K562 (cell line): ENCODE measurements around the gene B3GALT6. TPM values are rescaled to one million over a fixed set of nuclear protein-coding genes. Genes with fewer than 3 reads are reported as not detected.

Experiments used
- ARID2 ChIP-seq: fragments of 450-650 bp; IDR thresholded peaks from 2 replicates; pipeline ENCODE4 v1.6.1; 2017; ENCODE audit warnings: antibody characterized with exemption, mild to moderate bottlenecking
- BCL6 ChIP-seq: fragments of 250-450 bp; sonication (Bioruptor Pico); IDR thresholded peaks from 2 replicates; pipeline ENCODE4 v1.4.0; 2020
- EHMT2 ChIP-seq: fragments of 450-650 bp; IDR thresholded peaks from 2 replicates; pipeline ENCODE4 v1.6.1; 2018; ENCODE audit warnings: antibody characterized with exemption
- ESRRB ChIP-seq: fragments of 250-450 bp; sonication (Bioruptor Pico); IDR thresholded peaks from 2 replicates; pipeline ENCODE4 v1.5.0; 2020; ENCODE audit warnings: mild to moderate bottlenecking, moderate library complexity, borderline replicate concordance
- MED1 ChIP-seq: sonication (generic); formaldehyde crosslinking; IDR thresholded peaks from 2 replicates; pipeline ENCODE4 v1.8.1; 2023; ENCODE audit warnings: missing genetic modification reagents, borderline replicate concordance
- MYNN ChIP-seq, 2 experiments: sonication (generic); formaldehyde crosslinking in 1 of 2; IDR thresholded peaks; 2 replicates each; pipeline versions ENCODE4 v1.5.0 to v1.6.1; 2016 to 2020; ENCODE audit warnings: antibody characterized with exemption in 1 of 2, missing genetic modification reagents in 1 of 2
- NR3C1 ChIP-seq: sonication (generic); formaldehyde crosslinking; IDR thresholded peaks from 2 replicates; pipeline ENCODE4 v1.8.1; 2022; ENCODE audit warnings: missing genetic modification reagents
- PPARD ChIP-seq: fragments of 250-450 bp; sonication (Bioruptor Pico); IDR thresholded peaks from 2 replicates; pipeline ENCODE4 v1.8.0; 2022; ENCODE audit warnings: inconsistent platforms, mild to moderate bottlenecking, moderate library complexity
- RBM25 ChIP-seq: fragments of 200-400 bp; formaldehyde crosslinking; IDR thresholded peaks from 2 replicates; pipeline ENCODE4 v1.6.1; 2018; ENCODE audit warnings: low read length, low read depth, moderate library complexity; ENCODE audit not compliant: severe bottlenecking
- RBM39 ChIP-seq: fragments of 200-400 bp; formaldehyde crosslinking; optimal IDR thresholded peaks from 2 replicates; pipeline ENCODE3; 2018; ENCODE audit warnings: low read depth, low read length
- SMARCC2 ChIP-seq: fragments of 450-650 bp; IDR thresholded peaks from 2 replicates; pipeline ENCODE4 v1.6.1; 2017; ENCODE audit warnings: antibody characterized with exemption, moderate library complexity, mild to moderate bottlenecking, low read depth
- SNIP1 ChIP-seq: fragments of 450-650 bp; IDR thresholded peaks from 2 replicates; pipeline ENCODE4 v1.7.1; 2017; ENCODE audit warnings: low read depth, mild to moderate bottlenecking
- SP2 ChIP-seq: IDR thresholded peaks from 2 replicates; pipeline ENCODE4 v1.6.1; 2011; ENCODE audit warnings: mild to moderate bottlenecking, low read depth, low read length, moderate library complexity; ENCODE audit not compliant: poor library complexity, severe bottlenecking; ENCODE audit errors: extremely low read depth
- YY1 ChIP-seq, 3 experiments: IDR thresholded peaks; 2 replicates each; pipeline ENCODE4 v1.6.1; 2011; ENCODE audit warnings: low read length in 2 of 3, mild to moderate bottlenecking in 2 of 3, moderate library complexity in 2 of 3, borderline replicate concordance in 1 of 3, control low read depth in 1 of 3, low read depth in 1 of 3; ENCODE audit not compliant: insufficient read depth in 3 of 3, insufficient replicate concordance in 2 of 3, control insufficient read depth in 1 of 3, insufficient read length in 1 of 3; ENCODE audit errors: extremely low read depth in 1 of 3
- ZHX1 ChIP-seq: fragments of 150-350 bp; conservative IDR thresholded peaks from 2 replicates; pipeline ENCODE4 v1.6.1; 2014; ENCODE audit warnings: low read length
- ZNF175 ChIP-seq: fragments of 200-800 bp; sonication (Bioruptor generic); IDR thresholded peaks from 2 replicates; pipeline ENCODE4 v1.6.1; 2016; ENCODE audit warnings: low read depth, mild to moderate bottlenecking, missing genetic modification characterization, missing compliant biosample characterization
- ZNF263 ChIP-seq: sonication (generic); formaldehyde crosslinking; IDR thresholded peaks from 2 replicates; pipeline ENCODE4 v1.8.0; 2022; ENCODE audit warnings: mild to moderate bottlenecking, missing genetic modification reagents, borderline replicate concordance
- ZNF354B ChIP-seq: fragments of 250-450 bp; sonication (Bioruptor Pico); IDR thresholded peaks from 2 replicates; pipeline ENCODE4 v1.4.0; 2020
- ZNF639 ChIP-seq, 2 experiments: fragments of 200-800 bp in 1 of 2; sonication (Bioruptor generic) in 1 of 2; sonication (generic) in 1 of 2; formaldehyde crosslinking in 1 of 2; IDR thresholded peaks in 1 of 2; conservative IDR thresholded peaks in 1 of 2; 2 replicates each; pipeline versions ENCODE4 v1.5.0 to v1.6.1; 2016 to 2020; ENCODE audit warnings: missing compliant biosample characterization in 1 of 2, missing genetic modification characterization in 1 of 2, missing genetic modification reagents in 1 of 2
- ZNF644 ChIP-seq: fragments of 200-800 bp; sonication (Bioruptor generic); IDR thresholded peaks from 2 replicates; pipeline ENCODE4 v1.6.1; 2016; ENCODE audit warnings: low read depth, missing genetic modification characterization, missing compliant biosample characterization
- ZNF655 ChIP-seq: fragments of 250-450 bp; sonication (Bioruptor Pico); IDR thresholded peaks from 2 replicates; pipeline ENCODE4 v1.5.0; 2021
- ZNF76 ChIP-seq: fragments of 250-450 bp; sonication (Bioruptor Pico); IDR thresholded peaks from 2 replicates; pipeline ENCODE4 v1.4.0; 2020; ENCODE audit warnings: mild to moderate bottlenecking, moderate library complexity, borderline replicate concordance
- ZNF830 ChIP-seq: fragments of 250-450 bp; sonication (Bioruptor Pico); IDR thresholded peaks from 2 replicates; pipeline ENCODE4 v1.5.0; 2021; ENCODE audit warnings: mild to moderate bottlenecking
- polyA plus RNA-seq, 8 experiments: library from polyadenylated mRNA; depleted of rRNA in 4 of 8; stranded (reverse) in 5 of 8; unstranded in 3 of 8; fragments of >200 nt; fragmentation: Nextera tagmentation in 2 of 8; fragmentation: Illumina TruSeq in 1 of 8; extraction: Ambion mirVana in 2 of 8; extraction: Trizol in 1 of 8; gene quantifications; 2 replicates each; pipeline versions ENCODE4 v1.2.1 to v1.2.3, GENCODE V29; 2011 to 2014; ENCODE audit warnings: inconsistent platforms in 1 of 8, missing spikeins in 1 of 8
- total RNA-seq, 7 experiments: library from RNA; depleted of rRNA in 6 of 7; stranded (reverse); fragments of >200 nt in 6 of 7; fragmentation: Illumina TruSeq in 2 of 7; extraction: Trizol in 2 of 7; gene quantifications; 2 replicates each; pipeline versions ENCODE4 v1.2.1 to v1.2.3, GENCODE V29; 2011 to 2021; ENCODE audit warnings: low replicate concordance in 1 of 7

B3GALT6 gene
- total and polyA plus RNA-seq, 9 of the 15 experiments (the other 6 are each of a cell fraction or from before 2014, with no cell fraction given) = 0.68 to 29.8 (median 9.9) TPM

GRCh38 chr1:1185101-1185765, 46.8 kb upstream of the B3GALT6 start (continued):
- TF ChIP-seq MED1 (CRISPR knock-in tag) (no peak), EHMT2 (no peak), ZNF263 (CRISPR knock-in tag) (no peak), ZNF644 (no peak), SP2 (no peak), ZNF354B (no peak), ESRRB (CRISPR knock-in tag) (no peak), ZNF76 (CRISPR knock-in tag) (no peak), PPARD (CRISPR knock-in tag) (no peak), ZNF830 (CRISPR knock-in tag) (no peak), SMARCC2 (0 out of 2 replicates have a peak, but pooled peaks have one; percentile 53), ZNF655 (no peak), SNIP1 (no peak), MYNN (IDR thresholded peaks at IDR 0.05) (peak; percentile 99), MYNN (CRISPR knock-in tag; IDR thresholded peaks at IDR 0.05) (peak; percentile 92), RBM39 (no peak), ZNF639 (CRISPR knock-in tag; conservative IDR thresholded peaks at IDR 0.05 in 1 of 2, IDR thresholded peaks at IDR 0.05 in 1 of 2) (peak in 1 of 2 experiments; percentile 40; a peak in 1 of 4 replicates), RBM25 (no peak), ZNF175 (CRISPR knock-in tag) (no peak), ZHX1 (no peak), BCL6 (no peak), NR3C1 (CRISPR knock-in tag) (no peak), ARID2 (no peak), YY1 (IDR thresholded peaks at IDR 0.05; ENCODE audit: borderline replicate concordance in 1 of 3, control insufficient read depth in 1 of 3, extremely low read depth in 1 of 3, insufficient read depth in 3 of 3, insufficient read length in 1 of 3, insufficient replicate concordance in 2 of 3, low read depth in 1 of 3, low read length in 2 of 3) (no peak)
